Brain microvascular endothelial cell (primary cell): Measurements from ENCODE around the gene KCNMA1.
"Not testable (repeated sequence)": the region's sequence is repeated elsewhere in the genome, so short reads cannot be mapped to it uniquely, and the experiment has no call there.

ENCODE experiments used
- DNase-seq: peaks from one replicate; pipeline ENCODE4 v3.0.0-alpha.2; 2020
- H3K27ac ChIP-seq: fragments of 250-450 bp; sonication (Bioruptor Pico); 2 replicates; pipeline ENCODE4 v1.5.1; 2020; ENCODE audit warnings: mild to moderate bottlenecking, moderate library complexity
- H3K27me3 ChIP-seq: fragments of 250-450 bp; sonication (Bioruptor Pico); replicated peaks from 2 replicates; pipeline ENCODE4 v1.5.1; 2020; ENCODE audit warnings: mild to moderate bottlenecking
- H3K36me3 ChIP-seq: fragments of 250-450 bp; sonication (Bioruptor Pico); replicated peaks from 2 replicates; pipeline ENCODE4 v1.5.1; 2020; ENCODE audit warnings: mild to moderate bottlenecking
- H3K4me3 ChIP-seq: 2 replicates; pipeline ENCODE4 v1.5.1; 2011; ENCODE audit warnings: low read depth, mild to moderate bottlenecking, control low read depth, low read length, moderate library complexity
- in situ Hi-C: cut with HindIII; loops from 2 replicates; pipeline ENCODE4 v1.10.0; 2017; ENCODE audit warnings: low sequenced_read_pairs, low pct_ligation_motif_present
- TF ChIP-seq, protein P1 (sequence below): IDR thresholded peaks from 2 replicates; pipeline ENCODE4 v1.5.1; 2011; ENCODE audit warnings: low read depth, mild to moderate bottlenecking, moderate library complexity, low read length, control low read depth, inconsistent platforms; ENCODE audit errors: missing control alignments

KCNMA1 gene

GRCh38 chr10:77347052-77347451, 290.6 kb downstream of the KCNMA1 start:
- in situ Hi-C loops = no loop called here
- no peaks in the 10 kb centered on the region for H3K36me3 ChIP-seq
- TF ChIP-seq, protein P1, sequence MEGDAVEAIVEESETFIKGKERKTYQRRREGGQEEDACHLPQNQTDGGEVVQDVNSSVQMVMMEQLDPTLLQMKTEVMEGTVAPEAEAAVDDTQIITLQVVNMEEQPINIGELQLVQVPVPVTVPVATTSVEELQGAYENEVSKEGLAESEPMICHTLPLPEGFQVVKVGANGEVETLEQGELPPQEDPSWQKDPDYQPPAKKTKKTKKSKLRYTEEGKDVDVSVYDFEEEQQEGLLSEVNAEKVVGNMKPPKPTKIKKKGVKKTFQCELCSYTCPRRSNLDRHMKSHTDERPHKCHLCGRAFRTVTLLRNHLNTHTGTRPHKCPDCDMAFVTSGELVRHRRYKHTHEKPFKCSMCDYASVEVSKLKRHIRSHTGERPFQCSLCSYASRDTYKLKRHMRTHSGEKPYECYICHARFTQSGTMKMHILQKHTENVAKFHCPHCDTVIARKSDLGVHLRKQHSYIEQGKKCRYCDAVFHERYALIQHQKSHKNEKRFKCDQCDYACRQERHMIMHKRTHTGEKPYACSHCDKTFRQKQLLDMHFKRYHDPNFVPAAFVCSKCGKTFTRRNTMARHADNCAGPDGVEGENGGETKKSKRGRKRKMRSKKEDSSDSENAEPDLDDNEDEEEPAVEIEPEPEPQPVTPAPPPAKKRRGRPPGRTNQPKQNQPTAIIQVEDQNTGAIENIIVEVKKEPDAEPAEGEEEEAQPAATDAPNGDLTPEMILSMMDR = no peak
- no peaks in the 10 kb centered on the region for H3K27me3 ChIP-seq
- no peak overlapping the region for H3K4me3 ChIP-seq
- DNase-seq = no peak
- no peak overlapping the region for H3K27ac ChIP-seq

- TF ChIP-seq, protein P1 = no peak
- no peaks in the 10 kb centered on the region for H3K27me3 ChIP-seq
- H3K36me3 ChIP-seq = no peaks in the 10 kb centered on the region
- H3K27ac ChIP-seq = no peak overlapping the region
- no peak for DNase-seq
- in situ Hi-C loops = no loop called here
- H3K4me3 ChIP-seq = no peak overlapping the region
Measured at GRCh38 chr10:77341055-77341454, 296.6 kb downstream of the KCNMA1 start.

- H3K27me3 ChIP-seq, H3K27ac ChIP-seq, in situ Hi-C loops, DNase-seq, H3K4me3 ChIP-seq, H3K36me3 ChIP-seq: not testable (repeated sequence)
Measured at GRCh38 chr10:77339872-77340271, 297.7 kb downstream of the KCNMA1 start.

DNA sequence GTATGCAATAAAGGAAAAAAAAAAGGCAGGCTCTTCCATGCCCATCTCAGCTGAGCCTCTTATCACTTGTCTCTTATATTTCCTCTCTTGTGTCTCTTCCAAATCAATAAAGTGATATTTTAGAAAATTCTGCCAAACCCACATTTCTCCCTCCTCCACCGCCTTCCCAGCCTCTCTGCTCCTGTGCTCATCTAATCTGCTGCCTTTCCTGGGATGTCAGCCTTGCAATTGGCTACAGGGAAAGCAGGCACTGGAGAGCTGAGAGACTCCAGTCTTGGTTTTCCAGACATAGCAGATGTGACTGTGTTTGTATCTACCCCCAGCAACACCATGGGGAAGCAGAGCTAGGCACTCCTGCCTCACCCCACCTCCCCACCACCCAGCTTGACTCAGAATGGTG, 298.4 kb downstream of the KCNMA1 start:
- H3K36me3 ChIP-seq = no peaks in the 10 kb centered on the region
- in situ Hi-C loops = no loop called here
- TF ChIP-seq, protein P1 = no peak
- DNase-seq = no peak
- no peaks in the 10 kb centered on the region for H3K27me3 ChIP-seq
- no peak overlapping the region for H3K27ac ChIP-seq
- H3K4me3 ChIP-seq = no peak overlapping the region

- Histone ChIP-seq H3K27me3 (no peaks in the 10 kb centered on the region), H3K27ac (no peak overlapping the region), H3K36me3 (no peaks in the 10 kb centered on the region), H3K4me3 (no peak overlapping the region)
- DNase-seq = no peak
- TF ChIP-seq, protein P1 = no peak
- in situ Hi-C loops = no loop called here
Measured at GRCh38 chr10:77338143-77338542, 299.5 kb downstream of the KCNMA1 start.

DNA sequence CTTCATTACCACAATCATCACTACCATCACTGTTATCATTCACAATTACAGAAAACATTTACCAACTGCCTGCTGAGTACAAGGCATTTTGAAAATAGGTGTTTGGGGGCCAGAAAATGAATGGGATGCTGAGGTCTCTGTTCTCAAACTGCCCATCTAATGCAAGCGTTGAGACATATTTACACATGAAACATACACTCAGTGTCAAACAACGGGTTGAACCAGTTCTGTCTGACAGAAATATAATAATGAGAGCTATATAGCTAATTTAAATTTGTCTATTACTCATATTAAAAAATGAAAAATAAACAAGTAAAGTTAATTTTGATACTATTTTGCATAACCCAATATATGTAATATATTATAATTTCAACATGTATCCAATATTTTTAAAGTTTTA, 303.1 kb downstream of the KCNMA1 start:
- Histone ChIP-seq H3K36me3 (no peaks in the 10 kb centered on the region), H3K4me3 (no peak overlapping the region), H3K27me3 (no peaks in the 10 kb centered on the region), H3K27ac (no peak overlapping the region)
- in situ Hi-C loops = no loop called here
- TF ChIP-seq, protein P1 = no peak
- DNase-seq = no peak
